K562 (cell line): ENCODE measurements around the gene AGPAT2. TPM values are rescaled to one million over a fixed set of nuclear protein-coding genes. Genes with fewer than 3 reads are reported as not detected.

Experiments
- ARID1B ChIP-seq: fragments of 450-650 bp; IDR thresholded peaks from 2 replicates; pipeline ENCODE4 v1.6.1; 2016; ENCODE audit warnings: antibody characterized with exemption, mild to moderate bottlenecking, inconsistent platforms
- CREB3L1 ChIP-seq: fragments of 450-650 bp; IDR thresholded peaks from 2 replicates; pipeline ENCODE4 v1.6.1; 2014; ENCODE audit warnings: low read depth, mild to moderate bottlenecking, moderate library complexity, borderline replicate concordance
- ETV5 ChIP-seq: sonication (generic); formaldehyde crosslinking; IDR thresholded peaks from 2 replicates; pipeline ENCODE4 v1.4.0; 2020; ENCODE audit warnings: low read depth, mild to moderate bottlenecking, missing genetic modification reagents
- GTF2B ChIP-seq: IDR thresholded peaks from 2 replicates; pipeline ENCODE4 v1.6.1; 2011; ENCODE audit not compliant: insufficient read length; ENCODE audit errors: extremely low read depth
- KDM4B ChIP-seq, 2 experiments: fragments of 450-650 bp in 1 of 2; sonication (generic) in 1 of 2; IDR thresholded peaks; 2 replicates each; pipeline ENCODE4 v1.6.1; 2016 to 2017; ENCODE audit warnings: borderline replicate concordance in 2 of 2, antibody characterized with exemption in 1 of 2, low read depth in 1 of 2, mild to moderate bottlenecking in 1 of 2
- MTA2 ChIP-seq: fragments of 450-650 bp; IDR thresholded peaks from 2 replicates; pipeline ENCODE4 v1.6.1; 2016; ENCODE audit warnings: low read depth
- MYC ChIP-seq, 2 experiments: fragments of 250-450 bp in 1 of 2; sonication (Bioruptor Pico) in 1 of 2; IDR thresholded peaks; 2 replicates each; pipeline versions ENCODE4 v1.5.1 to v1.6.1; 2012 to 2021; ENCODE audit warnings: low read depth in 2 of 2, borderline replicate concordance in 1 of 2, improper control_type of control experiment in 1 of 2, low read length in 1 of 2, mild to moderate bottlenecking in 1 of 2, moderate library complexity in 1 of 2
- MYNN ChIP-seq, 2 experiments: sonication (generic); formaldehyde crosslinking in 1 of 2; IDR thresholded peaks; 2 replicates each; pipeline versions ENCODE4 v1.5.0 to v1.6.1; 2016 to 2020; ENCODE audit warnings: antibody characterized with exemption in 1 of 2, missing genetic modification reagents in 1 of 2
- ZBTB11 ChIP-seq, 3 experiments: fragments of 200-800 bp in 1 of 3; fragments of 250-450 bp in 1 of 3; fragments of 450-650 bp in 1 of 3; sonication (Bioruptor Pico) in 1 of 3; sonication (Bioruptor generic) in 1 of 3; formaldehyde crosslinking in 1 of 3; IDR thresholded peaks; 2 replicates each; pipeline versions ENCODE4 v1.6.1 to v1.8.0; 2016 to 2022; ENCODE audit warnings: mild to moderate bottlenecking in 2 of 3, missing genetic modification characterization in 2 of 3, missing compliant biosample characterization in 1 of 3, moderate library complexity in 1 of 3
- ZBTB33 ChIP-seq: sonication (generic); formaldehyde crosslinking; IDR thresholded peaks from 2 replicates; pipeline ENCODE4 v1.8.1; 2023; ENCODE audit warnings: mild to moderate bottlenecking, missing genetic modification reagents
- polyA plus RNA-seq, 8 experiments: library from polyadenylated mRNA; depleted of rRNA in 4 of 8; stranded (reverse) in 5 of 8; unstranded in 3 of 8; fragments of >200 nt; fragmentation: Nextera tagmentation in 2 of 8; fragmentation: Illumina TruSeq in 1 of 8; extraction: Ambion mirVana in 2 of 8; extraction: Trizol in 1 of 8; gene quantifications; 2 replicates each; pipeline versions ENCODE4 v1.2.1 to v1.2.3, GENCODE V29; 2011 to 2014; ENCODE audit warnings: inconsistent platforms in 1 of 8, missing spikeins in 1 of 8
- total RNA-seq, 7 experiments: library from RNA; depleted of rRNA in 6 of 7; stranded (reverse); fragments of >200 nt in 6 of 7; fragmentation: Illumina TruSeq in 2 of 7; extraction: Trizol in 2 of 7; gene quantifications; 2 replicates each; pipeline versions ENCODE4 v1.2.1 to v1.2.3, GENCODE V29; 2011 to 2021; ENCODE audit warnings: low replicate concordance in 1 of 7
- TF ChIP-seq, protein P1 (sequence below): sonication (generic); formaldehyde crosslinking; IDR thresholded peaks from 2 replicates; pipeline ENCODE4 v1.8.0; 2022; ENCODE audit warnings: mild to moderate bottlenecking, missing genetic modification reagents

AGPAT2 gene
- total and polyA plus RNA-seq, 9 of the 15 experiments (the other 6 are each of a cell fraction or from before 2014, with no cell fraction given) = 0.13 to 54.5 (median 23.9) TPM

GRCh38 chr9:136645903-136646754 is 41.1 kb downstream of the AGPAT2 start (continued):
- TF ChIP-seq ZBTB33 (CRISPR knock-in tag) = peak; percentile 43
- TF ChIP-seq, protein P1, sequence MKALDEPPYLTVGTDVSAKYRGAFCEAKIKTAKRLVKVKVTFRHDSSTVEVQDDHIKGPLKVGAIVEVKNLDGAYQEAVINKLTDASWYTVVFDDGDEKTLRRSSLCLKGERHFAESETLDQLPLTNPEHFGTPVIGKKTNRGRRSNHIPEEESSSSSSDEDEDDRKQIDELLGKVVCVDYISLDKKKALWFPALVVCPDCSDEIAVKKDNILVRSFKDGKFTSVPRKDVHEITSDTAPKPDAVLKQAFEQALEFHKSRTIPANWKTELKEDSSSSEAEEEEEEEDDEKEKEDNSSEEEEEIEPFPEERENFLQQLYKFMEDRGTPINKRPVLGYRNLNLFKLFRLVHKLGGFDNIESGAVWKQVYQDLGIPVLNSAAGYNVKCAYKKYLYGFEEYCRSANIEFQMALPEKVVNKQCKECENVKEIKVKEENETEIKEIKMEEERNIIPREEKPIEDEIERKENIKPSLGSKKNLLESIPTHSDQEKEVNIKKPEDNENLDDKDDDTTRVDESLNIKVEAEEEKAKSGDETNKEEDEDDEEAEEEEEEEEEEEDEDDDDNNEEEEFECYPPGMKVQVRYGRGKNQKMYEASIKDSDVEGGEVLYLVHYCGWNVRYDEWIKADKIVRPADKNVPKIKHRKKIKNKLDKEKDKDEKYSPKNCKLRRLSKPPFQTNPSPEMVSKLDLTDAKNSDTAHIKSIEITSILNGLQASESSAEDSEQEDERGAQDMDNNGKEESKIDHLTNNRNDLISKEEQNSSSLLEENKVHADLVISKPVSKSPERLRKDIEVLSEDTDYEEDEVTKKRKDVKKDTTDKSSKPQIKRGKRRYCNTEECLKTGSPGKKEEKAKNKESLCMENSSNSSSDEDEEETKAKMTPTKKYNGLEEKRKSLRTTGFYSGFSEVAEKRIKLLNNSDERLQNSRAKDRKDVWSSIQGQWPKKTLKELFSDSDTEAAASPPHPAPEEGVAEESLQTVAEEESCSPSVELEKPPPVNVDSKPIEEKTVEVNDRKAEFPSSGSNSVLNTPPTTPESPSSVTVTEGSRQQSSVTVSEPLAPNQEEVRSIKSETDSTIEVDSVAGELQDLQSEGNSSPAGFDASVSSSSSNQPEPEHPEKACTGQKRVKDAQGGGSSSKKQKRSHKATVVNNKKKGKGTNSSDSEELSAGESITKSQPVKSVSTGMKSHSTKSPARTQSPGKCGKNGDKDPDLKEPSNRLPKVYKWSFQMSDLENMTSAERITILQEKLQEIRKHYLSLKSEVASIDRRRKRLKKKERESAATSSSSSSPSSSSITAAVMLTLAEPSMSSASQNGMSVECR (CRISPR knock-in tag) = peak; percentile 14; the same call in 1 of the 2 replicates
- TF ChIP-seq ETV5 (CRISPR knock-in tag) = peak; percentile 80
- TF ChIP-seq MTA2 = 0 out of 2 replicates have a peak, but pooled peaks have one; percentile 21
- TF ChIP-seq ARID1B = peak; percentile 81
- TF ChIP-seq CREB3L1 = peak; percentile 32; the same call in 1 of the 2 replicates
- peak; percentile 80 for TF ChIP-seq MYC (IDR thresholded peaks at IDR 0.05; ENCODE audit: low read depth, low read length)
- no peak for TF ChIP-seq MYC (CRISPR knock-in tag; IDR thresholded peaks at IDR 0.05; ENCODE audit: borderline replicate concordance, low read depth)
- TF ChIP-seq GTF2B = no peak
- peak in 1 of 3 experiments; percentile 33; a peak in 1 of 6 replicates for TF ChIP-seq ZBTB11 (CRISPR knock-in tag; IDR thresholded peaks at IDR 0.05)
- TF ChIP-seq MYNN (IDR thresholded peaks at IDR 0.05) = 0 out of 2 replicates have a peak, but pooled peaks have one; percentile 31
- no peak for TF ChIP-seq MYNN (CRISPR knock-in tag; IDR thresholded peaks at IDR 0.05)
- TF ChIP-seq KDM4B (IDR thresholded peaks at IDR 0.05; ENCODE audit: borderline replicate concordance in 2 of 2, low read depth in 1 of 2) = peak in 1 of 2 experiments; percentile 61; a peak in 1 of 4 replicates
